Inferior parietal cortex (tissue), 1 donor: ENCODE results near the gene TBC1D10A.

Experiments used
- DNase-seq: peaks from one replicate; pipeline ENCODE4 v3.0.0-alpha.2; 2016; ENCODE audit errors: extremely low spot score

The TBC1D10A gene

GRCh38 chr22:30286331-30286730 lies 40.4 kb downstream of the TBC1D10A start:
- DNase-seq, result no peak

GRCh38 chr22:30285846-30286200 lies 40.9 kb downstream of the TBC1D10A start:
- DNase-seq, result no peak

GRCh38 chr22:30285176-30285845 lies 41.4 kb downstream of the TBC1D10A start:
- DNase-seq, result no peak

GRCh38 chr22:30284666-30285065 lies 42.1 kb downstream of the TBC1D10A start:
- DNase-seq, result no peak

- DNase-seq, result no peak
These were observed 42.6 kb downstream of the TBC1D10A start for GRCh38 chr22:30284172-30284571.

- DNase-seq, result no peak
These were observed 43.4 kb downstream of the TBC1D10A start for GRCh38 chr22:30283342-30283741.

- no peak for DNase-seq
These were observed 44.1 kb downstream of the TBC1D10A start for GRCh38 chr22:30282616-30283046.

GRCh38 chr22:30280505-30280904 lies 46.2 kb downstream of the TBC1D10A start:
- no peak for DNase-seq

- no peak for DNase-seq
These were observed 46.8 kb downstream of the TBC1D10A start for GRCh38 chr22:30279932-30280331.

- no peak for DNase-seq
These were observed 47.5 kb downstream of the TBC1D10A start for GRCh38 chr22:30279046-30279788.

- DNase-seq, result no peak
These were observed 49.0 kb downstream of the TBC1D10A start for GRCh38 chr22:30277547-30278344.

- DNase-seq, result no peak
These were observed 50.7 kb downstream of the TBC1D10A start for GRCh38 chr22:30276039-30276438.

- no peak for DNase-seq
These were observed 51.1 kb downstream of the TBC1D10A start for GRCh38 chr22:30275625-30276024.

- no peak for DNase-seq
These were observed 52.3 kb downstream of the TBC1D10A start for GRCh38 chr22:30274437-30274812.

GRCh38 chr22:30273711-30274436 lies 52.9 kb downstream of the TBC1D10A start:
- DNase-seq, result no peak

- DNase-seq, result no peak
These were observed 53.8 kb downstream of the TBC1D10A start for GRCh38 chr22:30272781-30273601.

- DNase-seq, result no peak
These were observed 55.9 kb downstream of the TBC1D10A start for GRCh38 chr22:30270832-30271231.

- DNase-seq, result no peak
These were observed 58.4 kb downstream of the TBC1D10A start for GRCh38 chr22:30268331-30268730.

GRCh38 chr22:30267382-30268302 lies 59.1 kb downstream of the TBC1D10A start:
- no peak for DNase-seq
